ENCODE results near the gene CDH19.

GRCh38 chr18:66506178-66506577, 97.7 kb downstream of the CDH19 start:
- no peak for TF ChIP-seq CTCF (IDR thresholded peaks at IDR 0.05 in 2 of 3, conservative IDR thresholded peaks at IDR 0.05 in 1 of 3; ENCODE audit: control insufficient read depth in 2 of 3, extremely low read depth in 1 of 3, insufficient read depth in 1 of 3, low read depth in 3 of 3, low read length in 3 of 3)
- TF ChIP-seq LARP7 (IDR thresholded peaks at IDR 0.05) = no peak

Measured in GM12878 (cell line).